NCI-H146 treated with DMSO at 0.1 percent for 48 hours (cell line): Measurements from ENCODE around the gene TAGLN.
"Not testable (repeated sequence)": the region's sequence is repeated elsewhere in the genome, so short reads cannot be mapped to it uniquely, and the experiment has no call there.

Source experiments
- DNase-seq: peaks from one replicate; lab custom pipeline; 2025; ENCODE audit not compliant: unreplicated experiment; lab: John Stamatoyannopoulos, UW

TAGLN gene

DNA sequence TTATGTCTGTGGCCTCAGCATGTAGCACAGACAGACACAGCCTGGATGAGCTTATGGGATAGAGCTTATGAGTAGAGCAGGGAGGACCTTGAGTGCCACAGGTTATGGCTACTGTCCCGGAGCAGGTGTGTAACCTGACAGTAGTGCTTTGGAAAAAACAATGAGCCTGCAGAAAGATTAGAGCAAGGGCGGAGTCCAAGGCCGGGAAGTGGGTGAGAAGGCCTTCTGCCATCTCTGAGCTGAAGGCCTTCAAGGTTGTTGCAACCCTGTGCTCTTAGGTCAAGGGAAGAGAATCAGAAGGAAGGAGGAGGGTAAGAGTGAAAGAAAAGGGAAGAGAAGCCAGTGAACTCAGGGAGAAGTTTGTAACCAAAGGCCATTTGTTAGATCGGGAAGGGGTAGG lies 3.9 kb upstream of the TAGLN start:
- DNase-seq = no peak

- no peak for DNase-seq
These were observed 3.4 kb upstream of the TAGLN start for GRCh38 chr11:117195761-117196160.

DNA sequence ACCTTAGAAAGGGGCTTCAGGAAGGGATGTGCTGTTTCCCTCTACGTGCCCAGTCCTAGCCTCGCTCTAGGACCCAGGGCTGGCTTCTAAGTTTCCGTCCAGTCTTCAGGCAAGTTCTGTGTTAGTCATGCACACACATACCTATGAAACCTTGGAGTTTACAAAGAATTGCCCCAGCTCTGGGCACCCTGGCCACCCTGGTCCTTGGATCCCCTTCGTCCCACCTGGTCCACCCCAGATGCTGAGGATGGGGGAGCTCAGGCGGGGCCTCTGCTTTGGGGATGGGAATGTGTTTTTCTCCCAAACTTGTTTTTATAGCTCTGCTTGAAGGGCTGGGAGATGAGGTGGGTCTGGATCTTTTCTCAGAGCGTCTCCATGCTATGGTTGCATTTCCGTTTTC lies 2.2 kb upstream of the TAGLN start:
- DNase-seq = no peak

GRCh38 chr11:117197516-117198456 lies 1.4 kb upstream of the TAGLN start:
- DNase-seq = no peak

DNA sequence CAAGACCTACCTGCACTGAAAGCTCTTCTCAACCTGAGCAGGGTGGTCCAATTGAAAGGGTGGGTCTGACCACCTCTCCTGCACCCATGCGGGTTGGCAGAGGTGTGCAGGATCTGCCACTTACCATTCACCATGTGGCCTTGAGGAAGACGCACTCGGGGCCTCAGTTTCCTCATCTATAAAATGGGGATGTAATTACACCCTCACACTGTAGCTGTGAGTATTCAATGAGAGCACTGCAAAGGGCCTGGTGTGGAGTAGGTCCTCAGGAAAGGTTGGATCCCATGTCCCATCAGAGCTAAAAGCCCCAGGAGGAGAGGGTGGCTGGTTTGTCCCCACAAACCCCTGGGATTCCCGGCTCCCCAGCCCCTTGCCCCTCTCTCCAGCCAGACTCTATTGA lies 557 bp upstream of the TAGLN start:
- DNase-seq = no peak

GRCh38 chr11:117199916-117200812 lies 994 bp downstream of the TAGLN start:
- no peak for DNase-seq

DNA sequence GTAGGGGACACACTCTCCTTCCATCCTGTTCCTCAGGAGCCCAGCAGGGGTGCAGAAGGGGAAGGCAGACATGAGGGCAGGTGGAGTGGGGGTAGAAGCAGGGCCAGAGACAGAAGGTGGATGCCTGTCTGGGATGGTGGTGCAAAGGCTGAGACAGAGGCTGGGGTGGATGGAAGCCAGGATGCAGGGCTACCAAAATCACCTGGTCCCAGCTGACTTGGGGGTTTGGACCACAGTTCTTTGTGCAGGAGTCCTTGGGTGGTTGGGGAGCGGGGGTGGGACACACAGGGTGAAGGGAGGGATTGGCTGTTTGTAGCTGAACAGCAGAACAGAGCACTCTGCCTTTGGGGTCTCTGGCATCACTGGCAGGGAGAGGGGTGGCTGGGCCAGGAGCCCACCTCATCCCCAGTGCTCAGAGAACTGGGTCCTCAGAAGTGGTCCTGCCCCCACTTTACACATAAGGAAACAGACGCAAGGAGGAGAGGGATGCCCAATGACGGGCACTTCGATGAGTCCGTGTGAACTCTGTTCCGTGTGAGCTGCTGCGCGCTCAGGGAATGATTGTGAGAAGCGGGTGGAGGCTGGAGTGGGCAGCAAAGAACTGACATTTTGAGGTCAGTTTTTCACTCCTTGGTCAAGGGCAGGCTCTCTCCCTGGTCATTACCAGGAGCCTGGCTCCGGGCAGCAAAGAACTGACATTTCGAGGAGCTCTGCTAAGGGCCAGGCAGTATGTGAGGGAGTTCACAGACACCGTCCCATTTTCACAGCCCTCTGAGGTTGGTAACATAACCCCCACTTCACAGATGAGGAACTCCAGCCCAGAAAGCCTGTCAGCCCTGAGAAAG lies 1.9 kb downstream of the TAGLN start:
- no peak for DNase-seq

DNA sequence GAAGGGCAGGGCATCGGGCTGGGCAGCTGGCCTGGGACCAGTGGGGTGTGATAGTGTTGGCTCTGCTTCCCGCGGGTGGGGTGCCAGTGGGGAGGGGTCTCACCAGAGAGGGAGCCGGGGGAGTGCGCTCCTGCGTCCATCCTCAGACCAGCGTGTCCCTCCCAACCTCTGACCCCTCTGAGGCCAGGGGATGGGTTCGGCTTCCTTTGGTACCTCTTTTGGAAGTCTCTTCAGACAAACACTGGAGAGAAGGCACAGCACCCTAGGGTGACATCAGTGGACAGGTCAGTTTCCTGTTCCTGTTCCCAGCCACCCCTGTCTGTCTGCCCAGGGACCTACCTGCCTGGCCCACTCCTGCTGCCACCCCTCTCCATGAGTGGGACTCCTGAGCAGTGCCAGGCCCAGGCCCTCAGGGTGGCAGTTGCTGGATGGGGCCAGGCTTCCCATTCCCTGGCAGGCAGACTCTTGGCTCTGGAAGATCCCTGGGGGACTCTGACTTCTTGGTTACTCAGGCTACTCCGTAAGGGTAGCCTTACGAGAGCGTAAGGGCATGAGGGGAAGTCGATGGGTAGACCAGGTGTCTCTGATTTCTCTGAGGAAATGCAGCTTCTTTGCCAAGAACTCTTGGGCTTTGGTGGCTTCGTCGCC lies 2.6 kb downstream of the TAGLN start:
- no peak for DNase-seq

GRCh38 chr11:117202386-117203068 lies 3.4 kb downstream of the TAGLN start:
- DNase-seq = no peak

DNA sequence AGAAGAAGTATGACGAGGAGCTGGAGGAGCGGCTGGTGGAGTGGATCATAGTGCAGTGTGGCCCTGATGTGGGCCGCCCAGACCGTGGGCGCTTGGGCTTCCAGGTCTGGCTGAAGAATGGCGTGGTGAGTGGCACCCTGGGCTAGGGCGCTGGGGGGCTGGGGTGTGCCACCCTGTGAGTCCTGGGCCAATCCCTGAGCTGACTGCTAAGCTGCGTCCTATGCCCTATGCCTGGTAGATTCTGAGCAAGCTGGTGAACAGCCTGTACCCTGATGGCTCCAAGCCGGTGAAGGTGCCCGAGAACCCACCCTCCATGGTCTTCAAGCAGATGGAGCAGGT lies 3.9 kb downstream of the TAGLN start:
- no peak for DNase-seq

DNA sequence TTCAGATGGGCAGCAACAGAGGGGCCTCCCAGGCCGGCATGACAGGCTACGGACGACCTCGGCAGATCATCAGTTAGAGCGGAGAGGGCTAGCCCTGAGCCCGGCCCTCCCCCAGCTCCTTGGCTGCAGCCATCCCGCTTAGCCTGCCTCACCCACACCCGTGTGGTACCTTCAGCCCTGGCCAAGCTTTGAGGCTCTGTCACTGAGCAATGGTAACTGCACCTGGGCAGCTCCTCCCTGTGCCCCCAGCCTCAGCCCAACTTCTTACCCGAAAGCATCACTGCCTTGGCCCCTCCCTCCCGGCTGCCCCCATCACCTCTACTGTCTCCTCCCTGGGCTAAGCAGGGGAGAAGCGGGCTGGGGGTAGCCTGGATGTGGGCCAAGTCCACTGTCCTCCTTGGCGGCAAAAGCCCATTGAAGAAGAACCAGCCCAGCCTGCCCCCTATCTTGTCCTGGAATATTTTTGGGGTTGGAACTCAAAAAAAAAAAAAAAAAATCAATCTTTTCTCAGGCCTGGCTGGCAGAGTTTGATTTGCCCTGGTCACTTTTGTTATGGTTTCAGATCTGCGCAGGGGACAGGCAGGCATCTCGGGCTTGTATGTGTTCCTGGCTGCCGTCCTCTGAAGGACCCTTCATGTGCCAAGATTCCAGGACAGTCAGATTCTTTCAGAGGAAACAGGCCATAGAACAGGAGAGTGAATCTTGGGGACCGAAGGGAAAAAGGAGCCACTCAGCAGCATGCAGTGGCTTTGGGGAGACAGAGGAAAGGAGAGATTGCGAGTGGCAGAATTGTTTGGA lies 5.3 kb downstream of the TAGLN start:
- DNase-seq = no peak

GRCh38 chr11:117205211-117205818 lies 6.1 kb downstream of the TAGLN start:
- no peak for DNase-seq

DNA sequence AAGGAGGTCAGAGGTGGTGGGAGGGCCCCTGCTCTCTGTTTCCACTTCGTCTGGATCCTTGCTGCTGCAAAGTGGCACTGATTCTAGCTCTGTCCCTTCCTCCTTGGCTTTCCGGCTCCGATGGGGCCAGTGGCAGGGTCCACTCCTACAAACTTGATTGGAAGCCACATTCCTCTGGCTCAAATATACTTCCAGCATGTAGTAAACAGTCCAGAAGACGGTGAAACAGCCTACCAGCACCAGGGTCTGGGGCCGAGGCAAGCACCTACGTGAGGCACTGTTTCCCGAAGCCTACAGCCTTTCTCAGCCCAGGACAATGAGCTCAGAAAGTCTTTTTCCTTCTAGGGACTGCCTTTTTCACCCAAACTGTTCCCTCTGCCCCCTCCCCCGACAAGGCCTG lies 6.9 kb downstream of the TAGLN start:
- not testable (repeated sequence) for DNase-seq

- DNase-seq = not testable (repeated sequence)
These were observed 7.7 kb downstream of the TAGLN start for GRCh38 chr11:117206859-117207258.

GRCh38 chr11:117207481-117207880 lies 8.3 kb downstream of the TAGLN start:
- DNase-seq = not testable (repeated sequence)

DNA sequence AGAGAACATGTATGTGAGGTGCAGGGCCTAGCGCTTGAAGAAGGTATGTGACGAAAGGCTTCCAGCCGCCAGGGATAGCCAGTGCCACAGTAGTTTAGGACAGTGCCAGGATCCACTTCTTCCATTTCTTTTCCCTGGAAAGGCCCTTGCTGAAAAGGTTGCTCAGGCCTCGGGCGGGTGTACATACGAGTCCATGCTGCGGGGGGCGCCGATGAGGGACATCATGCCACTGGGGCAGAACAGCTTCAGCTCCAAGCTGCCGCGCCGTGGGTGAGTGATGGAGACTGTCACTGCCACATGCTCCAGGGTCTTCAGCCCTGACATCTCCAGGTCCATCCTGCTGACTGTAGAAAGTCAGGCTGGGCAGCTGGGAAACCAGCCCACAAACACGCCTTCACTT lies 9.5 kb downstream of the TAGLN start:
- DNase-seq = not testable (repeated sequence)

DNA sequence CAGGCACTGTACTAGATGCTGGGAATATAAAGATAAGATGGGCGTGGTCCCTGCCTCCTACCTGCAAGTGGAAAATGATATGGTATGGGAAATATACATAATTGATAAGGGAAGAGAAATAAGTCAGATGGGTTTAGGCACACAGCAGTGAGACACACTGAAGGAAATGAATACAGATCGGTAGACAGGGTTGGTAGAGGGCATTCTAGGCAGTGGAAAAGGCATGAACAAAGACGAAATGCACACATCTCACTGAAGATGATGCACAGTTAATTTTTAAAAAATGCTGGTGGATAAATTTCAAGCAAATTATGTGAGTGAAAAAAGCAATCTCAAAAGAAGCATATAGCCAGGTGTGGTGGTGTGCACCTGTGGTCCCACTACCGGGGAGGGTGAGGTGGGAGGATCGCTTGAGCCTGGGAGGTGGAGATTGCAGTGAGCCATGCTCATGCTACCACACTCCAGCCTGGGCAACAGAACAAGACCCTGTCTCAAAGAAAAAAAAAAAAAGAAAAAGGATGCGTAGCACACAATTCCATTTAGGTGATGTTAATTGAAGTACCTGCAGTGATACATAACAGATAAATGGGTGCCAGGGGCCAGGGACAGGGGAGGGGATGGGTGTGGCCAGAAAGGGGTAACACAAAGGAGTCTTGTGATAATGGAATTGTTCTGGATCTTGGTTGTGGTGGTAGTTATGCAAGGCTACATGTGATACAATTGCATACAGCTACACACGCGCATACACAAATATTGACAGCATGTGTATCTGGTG lies 10.4 kb downstream of the TAGLN start:
- DNase-seq = not testable (repeated sequence)

- DNase-seq = no peak
These were observed 11.4 kb downstream of the TAGLN start for GRCh38 chr11:117210620-117211019.
